IPS-18a (cell line): ENCODE data around the gene EML4.
"Not testable (repeated sequence)": the region's sequence is repeated elsewhere in the genome, so short reads cannot be mapped to it uniquely, and the experiment has no call there.

Experiments used
- H3K27ac ChIP-seq: one replicate; pipeline ENCODE4 v1.5.1; 2013; ENCODE audit warnings: low read length
- H3K27me3 ChIP-seq: one replicate; pipeline ENCODE4 v1.6.1; 2013; ENCODE audit warnings: mild to moderate bottlenecking, low read length; ENCODE audit not compliant: control insufficient read depth, insufficient read depth
- H3K36me3 ChIP-seq: one replicate; pipeline ENCODE4 v1.6.1; 2013; ENCODE audit warnings: low read depth, low read length; ENCODE audit not compliant: control insufficient read depth
- H3K4me1 ChIP-seq: one replicate; pipeline ENCODE4 v1.6.1; 2013; ENCODE audit warnings: low read depth, low read length; ENCODE audit not compliant: control insufficient read depth
- H3K4me3 ChIP-seq: one replicate; pipeline ENCODE4 v1.5.1; 2013; ENCODE audit warnings: low read length
- H3K9ac ChIP-seq: one replicate; pipeline ENCODE4 v1.6.1; 2013; ENCODE audit warnings: mild to moderate bottlenecking, low read length, moderate library complexity
- H3K9me3 ChIP-seq: one replicate; pipeline ENCODE4 v1.6.1; 2013; ENCODE audit warnings: low read depth, low read length; ENCODE audit not compliant: control insufficient read depth

Gene EML4

GRCh38 chr2:42342795-42343241 lies 173.7 kb downstream of the EML4 start:
- Histone ChIP-seq H3K4me1 (no peaks in the 10 kb centered on the region), H3K27ac (no peak overlapping the region), H3K36me3 (peaks cover 6% of the 10 kb centered on the region), H3K4me3 (no peak overlapping the region), H3K9ac (no peak overlapping the region), H3K27me3 (no peaks in the 10 kb centered on the region), H3K9me3 (no peaks in the 10 kb centered on the region)

DNA sequence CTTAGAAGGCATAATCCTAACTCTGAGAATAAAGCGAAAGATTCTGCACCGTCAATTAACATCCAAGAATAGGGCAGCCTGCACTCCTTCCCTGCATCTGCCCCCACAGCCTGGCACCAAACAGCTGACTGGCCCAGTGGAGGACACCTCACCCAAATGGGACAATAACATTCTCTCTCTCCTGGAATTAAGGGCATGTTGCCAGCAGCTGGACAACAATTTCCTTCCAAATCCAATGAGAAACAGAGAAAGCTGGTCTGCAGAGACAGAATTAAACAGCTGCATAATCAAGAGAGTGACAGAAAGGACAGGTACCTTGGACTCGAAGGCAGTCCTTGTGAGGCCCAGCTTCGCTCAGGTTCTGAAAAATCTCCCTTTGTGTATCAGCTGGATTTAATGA lies 176.8 kb downstream of the EML4 start:
- H3K27me3 ChIP-seq, result no peaks in the 10 kb centered on the region
- no peak overlapping the region for H3K9ac ChIP-seq
- H3K27ac ChIP-seq, result no peak overlapping the region
- H3K9me3 ChIP-seq, result no peaks in the 10 kb centered on the region
- peaks cover 6% of the 10 kb centered on the region for H3K36me3 ChIP-seq
- H3K4me3 ChIP-seq, result no peak overlapping the region
- no peaks in the 10 kb centered on the region for H3K4me1 ChIP-seq

GRCh38 chr2:42346856-42347255 lies 177.7 kb downstream of the EML4 start:
- not testable (repeated sequence) for H3K27me3 ChIP-seq, H3K4me3 ChIP-seq, H3K27ac ChIP-seq, H3K9ac ChIP-seq, H3K36me3 ChIP-seq, H3K4me1 ChIP-seq, H3K9me3 ChIP-seq

- H3K27me3 ChIP-seq, H3K27ac ChIP-seq, H3K36me3 ChIP-seq, H3K9me3 ChIP-seq, H3K4me1 ChIP-seq, H3K9ac ChIP-seq, H3K4me3 ChIP-seq: not testable (repeated sequence)
Measured at GRCh38 chr2:42347518-42347917, 178.4 kb downstream of the EML4 start.

- H3K27ac ChIP-seq, result no peak overlapping the region
- H3K4me1 ChIP-seq, result no peaks in the 10 kb centered on the region
- H3K4me3 ChIP-seq, result no peak overlapping the region
- H3K9ac ChIP-seq, result no peak overlapping the region
- H3K9me3 ChIP-seq, result no peaks in the 10 kb centered on the region
- peaks cover 6% of the 10 kb centered on the region for H3K36me3 ChIP-seq
- no peaks in the 10 kb centered on the region for H3K27me3 ChIP-seq
Measured at GRCh38 chr2:42348113-42348805, 179.1 kb downstream of the EML4 start.

- no peaks in the 10 kb centered on the region for H3K27me3 ChIP-seq
- no peaks in the 10 kb centered on the region for H3K4me1 ChIP-seq
- no peak overlapping the region for H3K9ac ChIP-seq
- no peaks in the 10 kb centered on the region for H3K9me3 ChIP-seq
- no peak overlapping the region for H3K27ac ChIP-seq
- H3K4me3 ChIP-seq, result no peak overlapping the region
- H3K36me3 ChIP-seq, result peaks cover 4% of the 10 kb centered on the region
Measured at GRCh38 chr2:42350434-42351063, 181.4 kb downstream of the EML4 start.

- Histone ChIP-seq H3K27me3 (no peaks in the 10 kb centered on the region), H3K9ac (no peak overlapping the region), H3K27ac (no peak overlapping the region), H3K4me3 (no peak overlapping the region), H3K4me1 (no peaks in the 10 kb centered on the region), H3K36me3 (no peaks in the 10 kb centered on the region), H3K9me3 (no peaks in the 10 kb centered on the region)
Measured at GRCh38 chr2:42351864-42352263, 182.7 kb downstream of the EML4 start.

- no peaks in the 10 kb centered on the region for H3K36me3 ChIP-seq
- no peaks in the 10 kb centered on the region for H3K9me3 ChIP-seq
- H3K27me3 ChIP-seq, result no peaks in the 10 kb centered on the region
- H3K9ac ChIP-seq, result no peak overlapping the region
- H3K27ac ChIP-seq, result no peak overlapping the region
- no peak overlapping the region for H3K4me3 ChIP-seq
- H3K4me1 ChIP-seq, result peaks cover under 1% of the 10 kb centered on the region
Measured at GRCh38 chr2:42353792-42354429, 184.8 kb downstream of the EML4 start.

GRCh38 chr2:42359304-42359964 lies 190.3 kb downstream of the EML4 start:
- Histone ChIP-seq H3K27me3 (no peaks in the 10 kb centered on the region), H3K4me3 (peak overlapping the region; percentile 96), H3K27ac (no peak overlapping the region), H3K4me1 (peaks cover 15% of the 10 kb centered on the region), H3K9me3 (no peaks in the 10 kb centered on the region), H3K9ac (peak overlapping the region; percentile 92), H3K36me3 (no peaks in the 10 kb centered on the region)

DNA sequence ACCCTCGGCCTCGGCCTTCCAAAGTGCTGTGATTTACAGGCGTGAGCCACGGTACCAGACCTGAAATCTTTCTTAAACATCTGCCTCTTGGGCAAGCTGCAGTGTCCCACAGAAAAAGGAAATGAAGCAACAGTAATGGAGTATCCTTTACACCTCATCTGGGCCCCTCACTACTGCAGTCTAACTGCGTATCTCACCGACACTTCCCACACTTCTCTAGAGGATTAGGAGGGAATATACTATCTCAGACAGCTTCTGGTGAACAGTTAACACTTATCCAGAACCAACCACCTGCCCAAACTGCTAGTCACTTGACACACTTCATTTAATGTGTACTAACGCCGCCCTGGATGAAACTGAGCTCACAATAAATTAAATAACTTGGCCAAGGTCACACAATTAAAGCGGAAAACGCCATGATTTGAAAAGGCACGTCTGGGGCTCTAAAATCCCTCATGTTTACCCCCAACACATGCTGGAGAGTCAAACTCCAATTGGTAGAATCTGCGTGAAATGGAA lies 190.9 kb downstream of the EML4 start:
- Histone ChIP-seq H3K9me3 (no peaks in the 10 kb centered on the region), H3K36me3 (no peaks in the 10 kb centered on the region), H3K27me3 (no peaks in the 10 kb centered on the region), H3K4me1 (peaks cover 15% of the 10 kb centered on the region), H3K9ac (peak overlapping the region; percentile 92), H3K4me3 (peak overlapping the region; percentile 96), H3K27ac (no peak overlapping the region)

- no peaks in the 10 kb centered on the region for H3K36me3 ChIP-seq
- H3K4me3 ChIP-seq, result peak overlapping the region; percentile 96
- peak overlapping the region; percentile 92 for H3K9ac ChIP-seq
- H3K27ac ChIP-seq, result peak overlapping the region; percentile 98
- no peaks in the 10 kb centered on the region for H3K9me3 ChIP-seq
- H3K4me1 ChIP-seq, result peaks cover 15% of the 10 kb centered on the region
- H3K27me3 ChIP-seq, result no peaks in the 10 kb centered on the region
Measured at GRCh38 chr2:42360493-42360889, 191.3 kb downstream of the EML4 start.
